Measurements from ENCODE around the gene NUP37.
"Not testable (repeated sequence)": the region's sequence is repeated elsewhere in the genome, so short reads cannot be mapped to it uniquely, and the experiment has no call there.

Gene NUP37

GRCh38 chr12:102142866-102143373 is 23.0 kb upstream of the NUP37 start:
- H3K4me1 ChIP-seq (ENCODE audit: control extremely low read depth in 1 of 4, control insufficient read depth in 4 of 4, insufficient read depth in 4 of 4, low read length in 3 of 4); H3K36me3 ChIP-seq (ENCODE audit: control insufficient read depth in 4 of 4, insufficient read depth in 4 of 4, low read length in 3 of 4); H3K4me3 ChIP-seq (ENCODE audit: control insufficient read depth in 1 of 7, extremely low read depth in 1 of 7, insufficient read depth in 4 of 7, low read depth in 2 of 7, low read length in 6 of 7); H3K27me3 ChIP-seq (replicated peaks in 2 of 5; ENCODE audit: control insufficient read depth in 4 of 5, insufficient read depth in 5 of 5, low read length in 4 of 5); DNase-seq; H3K27ac ChIP-seq (ENCODE audit: insufficient read depth in 1 of 2, low read depth in 1 of 2, low read length in 2 of 2, poor library complexity in 1 of 2, severe bottlenecking in 2 of 2); CTCF ChIA-PET; H3K9me3 ChIP-seq (ENCODE audit: control extremely low read depth in 1 of 5, control insufficient read depth in 4 of 5, insufficient read depth in 2 of 5, low read depth in 1 of 5, low read length in 4 of 5); POLR2A ChIA-PET: not testable (repeated sequence)
- 97% methylated on average over 10 of the region's 11 CpGs for WGBS (ENCODE audit: insufficient coverage)

GRCh38 chr12:102137619-102138018 is 17.7 kb upstream of the NUP37 start:
- DNase-seq; H3K36me3 ChIP-seq (ENCODE audit: control insufficient read depth in 4 of 4, insufficient read depth in 4 of 4, low read length in 3 of 4); H3K27me3 ChIP-seq (replicated peaks in 2 of 5; ENCODE audit: control insufficient read depth in 4 of 5, insufficient read depth in 5 of 5, low read length in 4 of 5); H3K27ac ChIP-seq (ENCODE audit: insufficient read depth in 1 of 2, low read depth in 1 of 2, low read length in 2 of 2, poor library complexity in 1 of 2, severe bottlenecking in 2 of 2); POLR2A ChIA-PET; H3K4me3 ChIP-seq (ENCODE audit: control insufficient read depth in 1 of 7, extremely low read depth in 1 of 7, insufficient read depth in 4 of 7, low read depth in 2 of 7, low read length in 6 of 7); H3K4me1 ChIP-seq (ENCODE audit: control extremely low read depth in 1 of 4, control insufficient read depth in 4 of 4, insufficient read depth in 4 of 4, low read length in 3 of 4); H3K9me3 ChIP-seq (ENCODE audit: control extremely low read depth in 1 of 5, control insufficient read depth in 4 of 5, insufficient read depth in 2 of 5, low read depth in 1 of 5, low read length in 4 of 5): not testable (repeated sequence)
- WGBS (ENCODE audit: insufficient coverage), result 100% methylated on average over 2 of the region's 8 CpGs
- CTCF ChIA-PET, result interaction anchor here (0.6 kb wide), 1 partner anchor 453 kb away, joined by 3 read pairs; no protein-coding TSS in a partner anchor

GRCh38 chr12:102131442-102131841 is 11.5 kb upstream of the NUP37 start:
- CTCF ChIA-PET, POLR2A ChIA-PET: not testable (repeated sequence)

GRCh38 chr12:102130720-102131119 is 10.8 kb upstream of the NUP37 start:
- POLR2A ChIA-PET, result interaction anchor here (0.6 kb wide), 1 partner anchor 609 kb away, joined by 3 read pairs; no protein-coding TSS in a partner anchor
- peaks cover 0 to 17% (median 13%) of the 10 kb centered on the region in 4 experiments for H3K36me3 ChIP-seq (ENCODE audit: control insufficient read depth in 4 of 4, insufficient read depth in 4 of 4, low read length in 3 of 4)
- H3K4me1 ChIP-seq (ENCODE audit: control extremely low read depth in 1 of 4, control insufficient read depth in 4 of 4, insufficient read depth in 4 of 4, low read length in 3 of 4); H3K4me3 ChIP-seq (ENCODE audit: control insufficient read depth in 1 of 7, extremely low read depth in 1 of 7, insufficient read depth in 4 of 7, low read depth in 2 of 7, low read length in 6 of 7); H3K27ac ChIP-seq (ENCODE audit: insufficient read depth in 1 of 2, low read depth in 1 of 2, low read length in 2 of 2, poor library complexity in 1 of 2, severe bottlenecking in 2 of 2); H3K27me3 ChIP-seq (replicated peaks in 2 of 5; ENCODE audit: control insufficient read depth in 4 of 5, insufficient read depth in 5 of 5, low read length in 4 of 5); DNase-seq; H3K9me3 ChIP-seq (ENCODE audit: control extremely low read depth in 1 of 5, control insufficient read depth in 4 of 5, insufficient read depth in 2 of 5, low read depth in 1 of 5, low read length in 4 of 5); CTCF ChIA-PET: not testable (repeated sequence)
- WGBS (ENCODE audit: insufficient coverage), result 100% methylated on average over 1 of the region's 3 CpGs

More at GRCh38 chr12:102131442-102131841, 11.5 kb upstream of the NUP37 start:
- H3K4me3 ChIP-seq (ENCODE audit: control insufficient read depth in 1 of 7, extremely low read depth in 1 of 7, insufficient read depth in 4 of 7, low read depth in 2 of 7, low read length in 6 of 7); H3K27me3 ChIP-seq (replicated peaks in 2 of 5; ENCODE audit: control insufficient read depth in 4 of 5, insufficient read depth in 5 of 5, low read length in 4 of 5); H3K27ac ChIP-seq (ENCODE audit: insufficient read depth in 1 of 2, low read depth in 1 of 2, low read length in 2 of 2, poor library complexity in 1 of 2, severe bottlenecking in 2 of 2); H3K4me1 ChIP-seq (ENCODE audit: control extremely low read depth in 1 of 4, control insufficient read depth in 4 of 4, insufficient read depth in 4 of 4, low read length in 3 of 4); DNase-seq; H3K9me3 ChIP-seq (ENCODE audit: control extremely low read depth in 1 of 5, control insufficient read depth in 4 of 5, insufficient read depth in 2 of 5, low read depth in 1 of 5, low read length in 4 of 5): not testable (repeated sequence)
- peaks cover 0 to 14% (median 12%) of the 10 kb centered on the region in 4 experiments for H3K36me3 ChIP-seq (ENCODE audit: control insufficient read depth in 4 of 4, insufficient read depth in 4 of 4, low read length in 3 of 4)
- WGBS (ENCODE audit: insufficient coverage), result no CpG with 5 or more reads among the region's 2 CpGs

GRCh38 chr12:102121328-102121727 is 1.4 kb upstream of the NUP37 start:
- DNase-seq; H3K9me3 ChIP-seq (ENCODE audit: control extremely low read depth in 1 of 5, control insufficient read depth in 4 of 5, insufficient read depth in 2 of 5, low read depth in 1 of 5, low read length in 4 of 5); CTCF ChIA-PET; POLR2A ChIA-PET; H3K27me3 ChIP-seq (replicated peaks in 2 of 5; ENCODE audit: control insufficient read depth in 4 of 5, insufficient read depth in 5 of 5, low read length in 4 of 5): not testable (repeated sequence)
- peak overlapping the region in 1 of 2 experiments; percentile 94 for H3K27ac ChIP-seq (ENCODE audit: insufficient read depth in 1 of 2, low read depth in 1 of 2, low read length in 2 of 2, poor library complexity in 1 of 2, severe bottlenecking in 2 of 2)
- WGBS (ENCODE audit: insufficient coverage), result 95% methylated on average over 2 of the region's 2 CpGs
- peak overlapping the region in 3 of 7 experiments; percentile 81 to 91 (median 87) for H3K4me3 ChIP-seq (ENCODE audit: control insufficient read depth in 1 of 7, extremely low read depth in 1 of 7, insufficient read depth in 4 of 7, low read depth in 2 of 7, low read length in 6 of 7)
- H3K4me1 ChIP-seq (ENCODE audit: control extremely low read depth in 1 of 4, control insufficient read depth in 4 of 4, insufficient read depth in 4 of 4, low read length in 3 of 4), result peaks cover 5 to 26% (median 17%) of the 10 kb centered on the region in 4 experiments
- H3K36me3 ChIP-seq (ENCODE audit: control insufficient read depth in 4 of 4, insufficient read depth in 4 of 4, low read length in 3 of 4), result peaks cover 0 to 31% (median 8%) of the 10 kb centered on the region in 4 experiments

GRCh38 chr12:102120886-102121285 is 972 bp upstream of the NUP37 start:
- H3K4me1 ChIP-seq (ENCODE audit: control extremely low read depth in 1 of 4, control insufficient read depth in 4 of 4, insufficient read depth in 4 of 4, low read length in 3 of 4), result peaks cover 5 to 26% (median 17%) of the 10 kb centered on the region in 4 experiments
- peaks cover 0 to 31% (median 8%) of the 10 kb centered on the region in 4 experiments for H3K36me3 ChIP-seq (ENCODE audit: control insufficient read depth in 4 of 4, insufficient read depth in 4 of 4, low read length in 3 of 4)
- DNase-seq, result peak; percentile 6 to 17 (median 16)
- 57% methylated on average over 1 of the region's 4 CpGs for WGBS (ENCODE audit: insufficient coverage)
- peak overlapping the region in 6 of 7 experiments; percentile 81 to 95 (median 89) for H3K4me3 ChIP-seq (ENCODE audit: control insufficient read depth in 1 of 7, extremely low read depth in 1 of 7, insufficient read depth in 4 of 7, low read depth in 2 of 7, low read length in 6 of 7)
- no peaks in the 10 kb centered on the region for H3K27me3 ChIP-seq (replicated peaks in 2 of 5; ENCODE audit: control insufficient read depth in 4 of 5, insufficient read depth in 5 of 5, low read length in 4 of 5)
- peak overlapping the region in 1 of 2 experiments; percentile 94 for H3K27ac ChIP-seq (ENCODE audit: insufficient read depth in 1 of 2, low read depth in 1 of 2, low read length in 2 of 2, poor library complexity in 1 of 2, severe bottlenecking in 2 of 2)
- H3K9me3 ChIP-seq (ENCODE audit: control extremely low read depth in 1 of 5, control insufficient read depth in 4 of 5, insufficient read depth in 2 of 5, low read depth in 1 of 5, low read length in 4 of 5), result no peaks in the 10 kb centered on the region
- ChIA-PET CTCF (no interaction called here), POLR2A (no interaction called here)

GRCh38 chr12:102120564-102120873 is 605 bp upstream of the NUP37 start:
- WGBS (ENCODE audit: insufficient coverage), result 0% methylated on average over 2 of the region's 4 CpGs
- Histone ChIP-seq H3K4me1 (ENCODE audit: control extremely low read depth in 1 of 4, control insufficient read depth in 4 of 4, insufficient read depth in 4 of 4, low read length in 3 of 4) (peaks cover 5 to 26% (median 17%) of the 10 kb centered on the region in 4 experiments), H3K9me3 (ENCODE audit: control extremely low read depth in 1 of 5, control insufficient read depth in 4 of 5, insufficient read depth in 2 of 5, low read depth in 1 of 5, low read length in 4 of 5) (no peaks in the 10 kb centered on the region), H3K4me3 (ENCODE audit: control insufficient read depth in 1 of 7, extremely low read depth in 1 of 7, insufficient read depth in 4 of 7, low read depth in 2 of 7, low read length in 6 of 7) (peak overlapping the region; percentile 81 to 95 (median 87)), H3K27ac (ENCODE audit: insufficient read depth in 1 of 2, low read depth in 1 of 2, low read length in 2 of 2, poor library complexity in 1 of 2, severe bottlenecking in 2 of 2) (peak overlapping the region; percentile 80 to 94), H3K27me3 (replicated peaks in 2 of 5; ENCODE audit: control insufficient read depth in 4 of 5, insufficient read depth in 5 of 5, low read length in 4 of 5) (no peaks in the 10 kb centered on the region), H3K36me3 (ENCODE audit: control insufficient read depth in 4 of 4, insufficient read depth in 4 of 4, low read length in 3 of 4) (peaks cover 0 to 31% (median 9%) of the 10 kb centered on the region in 4 experiments)
- POLR2A ChIA-PET, result no interaction called here
- CTCF ChIA-PET, result no interaction called here
- DNase-seq, result no peak
